GM19463 (cell line): ENCODE results near the gene DYNC2I2.

Source experiments
- ATAC-seq: cut with Tn5 transposase; IDR thresholded peaks from one replicate; pipeline ENCODE4 v1.9.1; 2021; ENCODE audit warnings: mild to moderate bottlenecking, moderate library complexity; ENCODE audit not compliant: unreplicated experiment

DYNC2I2 gene

DNA sequence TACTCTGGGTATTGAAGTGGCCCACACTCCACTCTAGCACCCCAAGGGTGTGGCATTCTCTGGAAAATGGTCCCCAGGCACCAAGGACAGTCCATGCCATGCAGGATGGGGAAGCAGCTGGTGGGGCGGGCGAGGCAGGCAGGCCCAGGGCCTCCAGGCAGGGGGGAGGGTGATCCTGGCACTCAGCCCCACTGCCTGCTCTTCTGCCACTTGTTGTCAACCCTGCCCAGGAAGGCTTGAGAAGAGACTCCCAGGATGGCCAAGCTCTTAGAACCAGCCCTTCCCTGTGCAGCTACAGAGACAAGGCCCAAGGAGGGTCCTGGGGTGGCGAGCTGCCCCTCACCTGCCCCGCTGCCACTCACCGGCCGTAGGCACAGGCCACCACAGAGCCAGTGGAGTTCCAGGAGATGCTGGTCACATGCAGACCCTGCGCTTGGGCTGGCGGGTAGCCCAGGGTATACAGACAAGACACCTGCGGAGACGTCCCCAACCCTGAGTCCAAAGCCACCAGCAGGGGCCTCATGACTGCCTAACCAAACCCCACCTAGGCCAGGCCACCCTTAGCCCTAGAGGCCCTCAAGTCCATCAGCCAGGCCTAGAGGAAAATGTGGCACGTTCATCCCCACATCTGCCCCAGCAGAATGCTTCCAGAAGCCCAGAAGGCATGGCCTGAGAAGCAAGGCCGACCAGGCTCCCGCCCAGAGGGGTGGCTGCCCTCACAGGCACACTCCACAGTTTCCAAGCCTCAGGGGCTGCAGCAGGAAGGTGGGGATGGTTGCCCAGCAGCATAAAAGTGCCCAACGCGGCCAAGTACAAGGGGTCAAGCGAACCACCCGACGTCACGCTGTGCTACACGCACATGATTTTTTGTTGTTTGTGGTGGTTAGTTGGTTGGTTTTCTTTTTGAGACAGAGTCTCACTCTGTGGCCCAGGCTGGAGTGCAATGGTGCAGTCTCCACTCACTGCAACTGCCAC is 19.8 kb downstream of the DYNC2I2 start:
- ATAC-seq = no peak

DNA sequence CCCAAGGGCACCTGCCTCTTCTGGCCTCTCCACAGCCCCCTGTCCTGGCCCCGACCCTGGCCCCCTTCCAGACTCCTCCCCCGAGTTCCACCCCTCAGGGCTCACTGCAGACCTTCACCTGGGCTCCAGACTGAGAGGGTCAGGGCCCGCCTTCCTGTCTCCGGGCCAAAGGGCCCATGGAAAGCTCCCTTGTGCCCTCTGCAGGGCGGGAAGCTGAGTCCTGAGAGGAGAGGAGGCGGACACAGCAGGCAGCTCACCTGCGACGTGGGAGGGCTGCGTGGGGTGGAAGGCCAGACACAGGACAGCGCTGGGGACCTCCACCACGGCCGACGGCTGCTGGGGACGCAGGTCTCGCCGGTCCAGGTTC is 20.6 kb downstream of the DYNC2I2 start:
- no peak for ATAC-seq

DNA sequence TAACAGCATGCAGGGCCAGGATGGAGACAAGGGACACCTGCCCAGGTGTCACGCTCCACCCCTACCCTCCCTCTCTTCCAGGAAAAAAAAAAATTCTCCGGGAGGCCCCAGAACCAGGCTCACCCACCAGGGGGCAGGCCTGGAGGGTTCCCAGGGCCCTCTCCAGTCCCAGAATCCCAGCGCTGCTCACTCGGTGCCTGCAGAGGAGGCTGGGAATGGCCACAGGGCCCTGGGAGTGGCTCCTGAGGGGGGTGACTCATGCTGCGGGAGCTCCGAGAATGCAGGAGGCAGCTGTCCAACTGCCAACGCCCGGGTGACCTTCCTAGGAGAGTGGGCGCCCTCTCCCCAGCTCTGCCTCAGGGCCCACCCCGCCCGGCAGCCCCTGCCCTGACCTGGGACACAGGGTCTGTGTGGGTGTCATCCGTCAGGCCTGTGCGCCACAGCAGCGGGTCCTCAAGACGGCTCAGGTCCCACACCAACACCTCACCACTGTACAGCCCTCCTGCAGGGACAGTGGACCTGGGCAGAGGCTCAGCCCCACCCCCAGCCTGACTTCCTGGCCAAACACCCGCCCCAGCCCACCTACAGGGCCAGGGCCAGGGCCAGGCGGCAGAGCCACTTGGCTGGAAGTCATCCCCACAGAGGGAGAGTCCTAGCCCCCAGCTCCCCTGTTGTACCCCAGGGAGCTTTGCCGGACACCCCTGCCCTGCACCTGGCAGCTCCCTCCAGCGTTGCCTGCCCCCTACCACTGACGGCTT is 21.2 kb downstream of the DYNC2I2 start:
- no peak for ATAC-seq

DNA sequence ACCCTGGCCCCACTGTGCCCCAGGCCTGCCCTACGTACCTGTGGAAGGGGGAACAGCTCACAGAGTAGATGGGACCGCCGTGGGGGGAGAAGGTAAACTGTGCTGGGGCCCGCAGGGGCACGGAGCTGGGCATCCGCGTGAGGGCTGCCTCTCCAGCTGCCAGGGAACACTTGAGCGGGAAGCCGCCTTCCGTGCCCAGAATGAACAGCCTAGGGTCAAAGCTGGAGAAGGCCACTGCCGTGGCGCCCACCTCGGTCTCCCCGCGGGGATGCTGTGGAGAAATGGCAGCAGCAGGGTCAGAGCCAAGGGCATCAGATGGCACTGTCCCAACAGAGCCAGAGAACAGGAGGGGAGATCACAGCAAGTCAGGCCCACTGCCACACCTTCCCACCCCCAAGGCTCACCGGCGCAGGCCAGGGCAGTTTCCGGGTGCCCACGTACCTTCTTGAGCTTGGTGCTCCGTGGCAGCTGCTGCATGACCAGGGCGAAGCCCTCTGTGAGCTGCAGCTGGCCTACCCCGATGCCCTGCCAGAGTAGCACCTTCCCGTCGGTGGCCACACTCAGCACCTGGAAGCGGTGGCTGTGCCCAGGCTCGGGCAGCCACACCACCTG is 21.9 kb downstream of the DYNC2I2 start:
- no peak for ATAC-seq

DNA sequence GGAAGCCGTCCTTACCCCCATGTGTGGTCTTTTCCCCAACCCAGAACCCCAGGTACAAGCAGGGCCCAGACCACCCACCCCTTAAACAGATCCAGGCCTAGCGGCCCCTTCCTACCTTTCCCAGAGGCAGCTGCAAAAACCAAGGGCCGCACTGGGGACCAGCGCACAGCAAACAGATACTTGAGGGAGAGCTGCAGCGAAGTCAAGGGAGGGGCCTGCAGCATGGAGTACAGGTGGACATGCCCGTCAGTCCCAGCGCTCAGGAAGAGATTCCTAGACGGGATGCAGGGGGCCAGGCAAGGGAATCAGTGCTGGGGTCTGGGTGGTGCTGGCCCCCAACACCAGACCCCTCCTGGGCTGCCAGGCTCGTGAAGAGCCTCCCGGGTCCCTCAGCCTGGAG is 22.5 kb downstream of the DYNC2I2 start:
- no peak for ATAC-seq

DNA sequence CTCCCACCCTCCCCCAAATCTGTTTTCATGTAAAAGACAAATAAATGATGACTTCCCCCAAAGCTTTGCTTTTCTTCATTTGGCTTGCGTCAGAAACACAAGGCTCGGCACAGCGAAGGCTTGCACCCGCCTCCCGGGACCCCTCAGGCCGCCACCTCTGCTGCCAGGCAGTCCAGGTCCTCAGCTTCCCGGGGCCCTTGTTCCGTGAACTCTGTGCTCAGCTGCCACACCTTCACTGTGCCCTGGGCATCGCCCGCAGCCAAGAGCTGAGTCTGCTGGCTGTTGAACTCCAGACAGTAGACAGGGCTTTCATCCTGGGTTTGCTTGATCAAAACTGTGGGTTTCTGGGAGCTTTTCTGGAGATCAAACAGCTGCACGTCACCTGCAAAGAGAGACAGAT is 23.0 kb downstream of the DYNC2I2 start:
- no peak for ATAC-seq

DNA sequence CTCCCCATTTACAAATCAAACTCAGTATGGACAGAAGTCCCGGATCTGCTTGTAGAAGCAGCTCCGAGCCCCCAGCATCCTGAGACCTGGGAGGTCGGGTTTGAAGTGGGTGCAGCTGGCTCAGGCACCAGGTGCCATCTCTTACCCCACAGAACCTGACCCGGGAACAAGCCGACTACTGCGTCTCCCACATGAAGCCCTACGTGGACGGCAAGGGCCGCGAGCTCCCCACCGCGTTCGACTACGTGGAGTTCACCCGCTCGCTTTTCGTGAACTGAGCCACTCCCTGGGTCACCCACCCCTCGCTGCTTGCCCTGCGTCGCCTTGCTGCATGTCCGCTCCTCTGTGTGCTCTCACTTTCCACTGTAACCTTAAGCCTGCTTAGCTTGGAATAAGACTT is 23.6 kb downstream of the DYNC2I2 start:
- no peak for ATAC-seq

DNA sequence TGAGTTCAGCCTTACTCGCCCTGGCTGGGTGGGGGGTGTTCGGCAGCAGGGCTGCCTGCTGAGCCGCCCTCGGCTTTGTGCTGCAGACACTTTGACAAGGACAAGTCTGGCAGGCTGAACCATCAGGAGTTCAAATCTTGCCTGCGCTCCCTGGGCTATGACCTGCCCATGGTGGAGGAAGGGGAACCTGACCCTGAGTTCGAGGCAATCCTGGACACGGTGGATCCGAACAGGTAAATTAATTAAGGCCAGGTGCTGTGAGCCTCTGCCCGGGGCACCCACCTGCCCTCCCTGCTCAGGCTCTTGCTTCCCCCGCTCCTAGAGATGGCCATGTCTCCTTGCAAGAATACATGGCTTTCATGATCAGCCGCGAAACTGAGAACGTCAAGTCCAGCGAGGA is 24.2 kb downstream of the DYNC2I2 start:
- no peak for ATAC-seq

DNA sequence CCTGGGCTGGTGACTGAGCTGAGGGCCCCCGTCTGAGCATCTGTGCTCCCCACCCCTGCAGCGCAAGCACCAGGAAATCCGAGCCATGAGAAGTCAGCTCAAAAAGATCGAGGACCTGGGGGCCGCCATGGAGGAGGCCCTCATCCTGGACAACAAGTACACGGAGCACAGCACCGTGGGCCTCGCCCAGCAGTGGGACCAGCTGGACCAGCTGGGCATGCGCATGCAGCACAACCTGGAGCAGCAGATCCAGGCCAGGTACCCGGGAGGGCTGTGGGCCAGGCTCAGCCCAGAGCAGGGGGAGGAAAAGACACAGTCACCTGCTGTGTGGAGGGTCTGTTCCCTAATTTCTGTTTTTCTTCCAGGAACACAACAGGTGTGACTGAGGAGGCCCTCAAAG is 24.6 kb downstream of the DYNC2I2 start:
- ATAC-seq = no peak

DNA sequence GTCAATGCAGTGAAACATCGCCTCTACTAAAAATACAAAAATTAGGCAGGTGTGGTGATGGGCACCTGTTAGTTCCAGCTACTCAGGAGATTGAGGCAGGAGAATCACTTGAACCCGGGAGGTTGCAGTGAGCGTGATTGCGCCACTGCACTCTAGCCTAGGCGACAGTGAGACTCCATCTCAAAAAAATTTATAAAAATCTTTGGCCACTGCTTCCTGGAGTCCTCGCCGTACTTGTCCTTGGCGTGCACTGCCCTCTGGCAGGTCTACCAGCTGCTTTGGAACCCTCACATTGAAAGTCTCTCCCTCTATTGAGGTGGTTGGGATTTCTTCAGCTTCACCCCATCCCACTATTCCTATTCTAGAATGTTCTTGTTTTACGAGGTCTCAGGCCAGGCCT is 25.0 kb downstream of the DYNC2I2 start:
- ATAC-seq = no peak

DNA sequence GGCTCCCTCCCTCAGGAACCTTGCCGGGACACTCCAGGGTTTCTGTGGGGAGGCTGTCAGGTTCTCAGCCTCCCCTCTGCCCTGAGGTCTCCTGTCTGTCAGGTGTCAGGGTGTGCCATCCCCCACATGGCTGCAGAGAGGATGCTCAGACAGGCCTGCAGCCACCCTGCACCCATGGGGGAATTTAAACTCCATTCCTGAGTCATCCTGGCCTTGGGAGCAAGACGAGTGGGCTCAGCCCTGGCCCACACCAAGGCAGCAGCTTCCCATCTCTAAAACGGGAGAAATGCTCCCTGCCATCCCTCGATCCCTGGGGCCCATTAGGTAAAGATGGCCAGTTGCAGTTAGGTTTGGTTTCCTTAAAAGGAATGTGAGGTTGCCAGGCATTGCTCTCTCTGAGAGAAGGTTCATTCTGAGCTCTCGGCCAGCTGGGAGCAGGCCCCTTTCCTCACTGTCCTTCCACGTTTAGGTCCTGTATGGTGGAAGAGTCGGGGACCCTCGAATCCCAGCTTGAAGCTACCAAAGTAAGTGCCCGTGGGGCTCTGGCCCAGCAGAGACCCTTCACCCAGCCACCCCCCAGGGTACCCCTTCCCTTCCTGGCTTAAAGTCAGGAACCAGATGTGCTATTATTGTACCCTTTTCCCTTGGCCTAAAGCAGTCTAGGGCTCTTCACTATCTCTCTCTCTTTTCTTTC is 26.6 kb downstream of the DYNC2I2 start:
- no peak for ATAC-seq

DNA sequence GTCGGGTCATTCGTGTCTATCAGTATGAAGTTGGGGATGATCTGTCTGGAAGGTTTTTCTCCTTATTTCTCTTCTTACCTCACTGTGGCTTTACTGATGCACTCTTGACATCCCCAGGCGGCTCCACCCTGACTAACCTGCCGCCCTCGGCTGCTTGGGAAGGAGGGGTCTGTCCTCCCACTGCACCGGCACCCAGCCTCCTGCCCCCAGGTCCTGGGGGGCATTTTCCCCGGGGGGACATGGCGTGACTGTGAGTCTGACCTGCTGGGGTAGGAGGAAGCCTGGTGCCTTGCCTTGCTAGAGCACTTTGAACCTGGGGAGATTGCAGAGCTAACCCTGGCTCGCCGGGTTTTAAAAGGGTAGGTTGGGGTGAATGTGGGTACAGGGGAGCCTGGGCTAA is 27.5 kb downstream of the DYNC2I2 start:
- no peak for ATAC-seq

DNA sequence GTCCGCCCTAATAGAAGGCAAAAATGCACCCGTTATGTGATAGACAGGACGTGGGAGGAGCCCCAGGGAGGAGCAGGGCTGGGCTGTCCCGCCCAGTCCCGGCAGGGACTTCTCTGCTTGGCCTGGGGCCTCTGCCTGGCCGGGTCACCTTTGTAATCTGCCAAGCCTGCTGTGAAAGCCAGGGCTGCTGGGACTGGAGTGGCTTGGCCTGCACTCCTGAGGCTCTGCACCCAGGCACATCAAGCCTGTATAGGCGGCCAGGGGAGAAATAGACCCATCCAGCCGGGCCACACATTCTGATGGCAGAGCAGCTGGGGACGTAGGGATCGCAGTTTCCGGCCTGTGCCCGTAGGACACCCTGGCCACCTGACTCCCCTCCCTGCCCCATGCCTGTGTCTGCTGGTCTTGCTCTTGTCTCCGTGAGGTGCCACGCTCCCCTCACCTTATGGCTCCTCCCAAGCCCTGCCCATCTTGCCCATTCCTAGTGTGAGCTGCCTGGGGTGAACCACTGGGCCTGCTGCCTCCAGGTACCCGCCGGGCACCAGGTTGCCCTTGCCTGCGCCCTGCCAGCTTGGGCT is 28.1 kb downstream of the DYNC2I2 start:
- no peak for ATAC-seq

DNA sequence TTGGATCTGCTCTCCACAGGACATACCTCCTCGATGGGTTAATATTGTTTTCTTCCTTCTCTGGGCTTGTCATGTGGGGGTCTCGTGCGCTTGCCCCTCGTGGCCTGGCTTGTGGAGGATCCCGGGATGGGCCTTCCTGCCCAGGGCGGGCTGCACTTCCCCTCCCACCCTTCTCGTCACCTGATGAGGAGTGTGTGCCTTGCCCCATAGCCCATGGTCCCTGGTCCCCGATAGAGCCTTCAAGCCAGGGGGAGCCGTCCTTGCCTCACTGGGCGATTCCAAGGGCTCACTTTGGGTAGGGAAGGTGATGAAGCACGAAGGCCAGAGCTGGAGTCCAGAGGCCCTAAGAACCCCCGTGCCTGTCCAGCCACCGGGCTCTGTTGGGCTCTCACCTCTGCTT is 28.7 kb downstream of the DYNC2I2 start:
- no peak for ATAC-seq

DNA sequence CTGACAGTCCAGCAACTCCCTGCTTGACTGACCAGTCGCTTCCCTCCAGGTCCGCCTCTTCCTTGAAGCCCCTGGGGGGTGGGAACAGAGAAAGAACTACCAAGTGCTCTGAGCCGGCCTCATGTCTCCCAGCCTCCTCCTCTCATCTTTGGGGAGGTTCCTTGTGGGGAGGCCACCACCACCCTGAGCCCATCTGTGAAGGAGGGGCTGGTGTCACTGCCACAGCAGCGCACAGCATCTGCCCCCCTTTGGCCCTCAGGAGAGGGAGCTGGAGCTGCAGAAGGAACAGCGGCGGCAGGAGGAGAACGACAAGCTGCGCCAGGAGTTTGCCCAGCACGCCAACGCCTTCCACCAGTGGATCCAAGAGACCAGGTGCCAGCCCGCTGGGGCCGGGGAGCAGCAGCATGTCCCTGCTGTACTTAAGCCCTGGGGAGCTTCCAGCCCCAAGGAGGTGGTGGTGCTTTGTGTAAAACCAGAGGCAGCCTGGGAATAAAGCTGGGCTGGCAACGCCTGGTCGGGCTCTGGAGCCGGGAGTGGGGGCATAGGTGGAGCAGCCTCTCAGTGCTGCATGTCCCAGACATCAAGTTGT is 29.4 kb downstream of the DYNC2I2 start:
- no peak for ATAC-seq

DNA sequence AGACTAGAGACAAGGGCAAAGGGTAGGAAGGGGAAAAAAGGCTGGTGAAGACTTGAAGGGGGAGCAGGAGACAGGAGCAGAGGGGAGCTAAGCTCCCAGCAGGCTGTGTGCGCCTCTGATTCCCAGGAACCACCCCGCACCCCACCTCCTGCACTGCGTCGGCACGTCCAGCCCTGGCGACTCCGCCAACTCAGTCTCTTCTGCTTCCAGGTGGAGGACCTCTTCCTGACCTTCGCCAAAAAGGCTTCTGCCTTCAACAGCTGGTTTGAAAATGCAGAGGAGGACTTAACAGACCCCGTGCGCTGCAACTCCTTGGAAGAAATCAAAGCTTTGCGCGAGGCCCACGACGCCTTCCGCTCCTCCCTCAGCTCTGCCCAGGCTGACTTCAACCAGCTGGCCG is 30.5 kb downstream of the DYNC2I2 start:
- no peak for ATAC-seq

DNA sequence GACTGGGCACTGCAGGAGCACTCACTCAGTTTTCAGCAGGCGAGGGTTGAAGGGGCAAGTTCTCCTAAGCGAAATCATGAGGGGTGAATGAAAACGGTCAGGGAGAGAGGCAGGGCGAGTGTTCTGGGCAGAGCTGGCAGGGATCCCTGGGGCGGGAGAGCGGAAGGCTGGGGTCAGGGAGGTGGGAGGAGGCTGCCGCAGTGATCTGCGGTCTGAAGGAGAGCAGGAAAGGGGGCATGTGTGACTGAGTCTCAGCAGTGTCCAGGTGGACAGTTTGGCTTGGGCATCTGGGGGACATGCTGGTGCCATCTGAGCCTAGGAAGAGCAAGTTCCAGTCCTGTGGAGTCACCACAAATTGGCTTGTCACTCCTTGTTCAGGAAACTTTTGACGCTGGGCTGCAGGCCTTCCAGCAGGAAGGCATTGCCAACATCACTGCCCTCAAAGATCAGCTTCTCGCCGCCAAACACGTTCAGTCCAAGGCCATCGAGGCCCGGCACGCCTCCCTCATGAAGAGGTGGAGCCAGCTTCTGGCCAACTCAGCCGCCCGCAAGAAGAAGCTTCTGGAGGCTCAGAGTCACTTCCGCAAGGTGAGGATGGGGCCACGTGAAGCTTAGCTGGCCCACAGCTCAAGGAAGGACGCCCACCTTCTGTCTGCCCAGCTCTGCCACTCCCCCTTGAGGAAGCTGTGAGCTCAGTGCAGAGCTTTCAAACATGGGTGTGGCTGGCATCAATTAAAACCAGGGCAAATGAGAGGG is 31.1 kb downstream of the DYNC2I2 start:
- no peak for ATAC-seq

DNA sequence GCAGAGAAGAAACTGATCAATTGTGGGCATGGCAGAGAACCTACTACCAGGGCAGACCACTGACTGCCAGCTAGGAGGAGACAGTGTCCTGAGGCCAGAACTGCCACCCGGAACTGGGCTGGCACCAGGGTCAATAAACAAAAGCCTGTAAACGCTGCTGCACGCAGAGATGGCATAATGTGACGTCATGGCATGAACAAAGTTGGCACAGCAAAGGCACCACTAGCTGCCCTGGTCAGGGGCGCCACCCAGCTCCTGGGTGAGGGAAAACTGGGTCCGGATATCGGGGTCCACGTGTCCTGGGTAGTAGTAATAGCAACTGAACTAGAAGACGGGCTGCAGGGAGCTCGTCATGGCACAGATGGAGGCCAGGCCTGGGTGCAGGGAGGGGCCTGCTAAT is 32.1 kb downstream of the DYNC2I2 start:
- no peak for ATAC-seq

DNA sequence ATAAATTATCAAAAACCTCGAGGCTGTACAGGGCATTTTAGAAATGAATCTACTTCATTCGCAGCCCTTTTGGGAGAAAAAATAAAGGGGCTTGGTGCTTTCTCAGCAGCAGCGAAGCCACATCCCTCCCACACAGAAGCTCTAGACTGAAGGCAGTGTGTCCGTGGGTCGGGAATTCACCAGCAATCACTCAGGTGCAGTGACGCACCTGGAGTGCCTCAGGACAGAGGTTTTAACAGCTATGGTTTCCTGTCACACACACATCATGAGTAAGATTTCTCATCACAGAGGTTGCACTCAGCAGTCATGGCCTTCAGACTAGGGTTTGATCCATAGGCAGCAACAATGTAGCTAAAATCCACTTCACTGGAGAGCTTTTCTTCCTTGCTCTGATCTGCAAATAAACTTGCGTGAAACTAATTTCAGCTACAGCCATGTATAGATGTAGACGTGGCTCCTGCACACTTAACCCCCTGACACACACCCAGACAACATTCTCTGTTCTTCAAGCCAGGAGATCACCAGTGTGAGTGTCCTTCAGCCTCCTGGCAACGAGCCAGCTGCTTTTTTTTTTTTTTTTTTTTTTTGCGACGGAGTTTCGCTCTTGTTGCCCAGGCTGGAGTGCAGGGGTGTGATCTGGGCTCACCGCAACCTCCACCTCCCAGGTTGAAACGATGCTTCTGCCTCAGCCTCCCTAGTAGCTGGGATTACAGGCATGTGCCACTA is 34.8 kb downstream of the DYNC2I2 start:
- no peak for ATAC-seq
